HG02938 (cell line): ENCODE data around the gene RUFY1.
A peak's percentile ranks its signal among the peaks of the same experiment; 100 is the strongest.
"Not testable (repeated sequence)": the region's sequence is repeated elsewhere in the genome, so short reads cannot be mapped to it uniquely, and the experiment has no call there.

ENCODE experiments used
- ATAC-seq: cut with Tn5 transposase; IDR thresholded peaks from one replicate; pipeline ENCODE4 v1.9.1; 2021; ENCODE audit warnings: mild to moderate bottlenecking, moderate library complexity; ENCODE audit not compliant: unreplicated experiment

RUFY1 gene

DNA sequence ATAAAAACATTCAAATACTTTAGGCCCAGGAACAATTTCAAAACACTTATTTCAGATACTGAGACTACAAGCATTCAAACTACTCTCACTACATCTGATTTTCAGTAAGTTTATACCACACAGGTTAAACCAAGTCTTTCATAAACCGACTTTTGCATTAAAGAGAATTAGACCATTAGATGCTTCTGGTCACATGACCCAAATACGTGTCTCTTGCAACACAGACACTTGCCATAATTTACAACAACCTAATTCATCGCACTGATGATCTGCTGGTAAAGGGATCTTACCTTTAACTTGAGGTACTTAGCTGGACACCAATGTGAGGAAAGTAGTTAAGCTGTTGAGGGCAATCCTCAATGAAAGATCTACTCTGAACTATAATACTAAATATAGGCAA is 69.9 kb downstream of the RUFY1 start:
- no peak for ATAC-seq

DNA sequence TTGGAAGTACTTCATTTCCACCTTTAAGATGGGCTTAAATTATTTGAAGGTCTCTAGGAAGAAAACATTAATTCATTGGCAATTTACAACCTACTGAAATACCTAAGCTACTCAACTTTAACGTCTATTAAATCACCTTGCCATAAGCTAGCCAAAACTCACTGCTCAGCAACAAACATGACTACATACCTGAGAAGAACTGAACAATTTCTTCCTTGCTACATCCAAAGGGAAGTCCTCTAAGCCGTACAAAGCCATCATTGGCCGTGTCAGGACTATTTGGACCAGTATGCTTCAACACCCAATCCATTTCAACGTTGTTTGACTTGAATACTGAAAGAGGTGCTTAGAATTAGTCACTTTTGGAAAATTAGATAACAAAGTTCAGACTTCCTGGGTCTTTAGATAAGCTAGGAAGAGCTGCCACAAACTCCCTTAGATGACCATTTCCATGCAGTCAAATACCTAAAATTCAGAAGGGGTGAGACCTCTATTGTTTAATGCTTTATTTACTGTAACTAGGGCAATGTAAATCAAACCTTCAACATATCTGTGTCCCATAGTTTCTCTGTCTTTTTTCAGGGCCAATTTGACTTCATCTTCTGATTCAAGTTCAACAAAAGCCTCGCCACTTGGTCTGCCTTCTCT is 70.5 kb downstream of the RUFY1 start:
- no peak for ATAC-seq

GRCh38 chr5:179621551-179622214 is 71.3 kb downstream of the RUFY1 start:
- ATAC-seq: no peak

DNA sequence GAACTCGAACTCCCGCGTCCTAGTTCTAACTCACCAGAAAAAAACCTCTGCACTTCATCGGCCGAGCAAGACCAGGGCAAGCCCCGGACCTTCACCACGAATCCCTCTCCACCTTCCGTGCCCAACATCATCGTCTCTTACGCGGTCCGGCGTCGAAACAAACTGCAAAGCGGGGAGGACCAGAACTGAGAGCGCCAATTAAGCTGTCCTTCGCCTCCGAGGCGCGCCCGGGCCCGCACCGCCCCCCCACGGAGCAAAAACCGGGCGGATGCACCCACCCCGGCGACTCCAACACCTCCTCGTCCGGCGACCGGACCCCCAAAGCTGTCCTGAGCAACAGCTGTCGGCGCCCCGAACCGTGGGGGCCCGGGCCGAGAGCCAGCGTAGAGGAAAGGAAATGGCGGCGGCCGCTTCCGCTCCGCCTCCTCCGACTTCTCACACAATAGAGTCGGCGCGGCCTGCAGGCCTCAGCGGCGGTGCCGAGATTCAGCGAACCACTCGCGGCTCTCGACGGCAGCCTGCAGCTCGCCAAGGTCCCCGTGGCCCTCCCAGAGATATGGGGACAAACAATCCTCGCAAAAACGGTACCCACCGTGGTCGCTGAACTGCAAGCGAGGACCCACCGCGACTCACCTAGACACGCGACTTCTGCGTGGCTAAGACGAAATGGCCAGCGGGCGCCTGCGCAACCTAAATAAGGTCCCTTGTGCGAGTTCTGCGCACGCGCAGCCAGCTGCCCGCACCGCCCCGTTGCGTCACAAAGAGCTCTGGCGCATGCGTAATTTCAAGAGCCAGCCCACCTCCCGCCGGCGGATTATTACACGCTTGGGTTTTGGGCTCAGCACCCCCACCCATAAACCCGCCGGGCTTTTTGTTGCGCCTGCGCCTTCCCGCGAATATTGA is 72.9 kb downstream of the RUFY1 start, which contains the start of gene HNRNPH1:
TSS of gene HNRNPH1 (minus strand) at position 669 of the 903 bp plus-strand sequence. CDS start at position 131, 538 bp downstream.
- peak; percentile 74 for ATAC-seq

GRCh38 chr5:179623906-179624741 is 73.8 kb downstream of the RUFY1 start:
- peak; percentile 6 for ATAC-seq

GRCh38 chr5:179624841-179625271 is 74.5 kb downstream of the RUFY1 start:
- no peak for ATAC-seq

GRCh38 chr5:179633501-179634369 is 83.4 kb downstream of the RUFY1 start:
- peak; percentile 49 for ATAC-seq

- ATAC-seq: peak; percentile 89
Observed at GRCh38 chr5:179634370-179635172, 84.2 kb downstream of the RUFY1 start.

- ATAC-seq: not testable (repeated sequence)
Observed at GRCh38 chr5:179639296-179639695, 88.9 kb downstream of the RUFY1 start.

- ATAC-seq: not testable (repeated sequence)
Observed at GRCh38 chr5:179641745-179642144, 91.4 kb downstream of the RUFY1 start.

- ATAC-seq: not testable (repeated sequence)
Observed at GRCh38 chr5:179642626-179643025, 92.3 kb downstream of the RUFY1 start.

DNA sequence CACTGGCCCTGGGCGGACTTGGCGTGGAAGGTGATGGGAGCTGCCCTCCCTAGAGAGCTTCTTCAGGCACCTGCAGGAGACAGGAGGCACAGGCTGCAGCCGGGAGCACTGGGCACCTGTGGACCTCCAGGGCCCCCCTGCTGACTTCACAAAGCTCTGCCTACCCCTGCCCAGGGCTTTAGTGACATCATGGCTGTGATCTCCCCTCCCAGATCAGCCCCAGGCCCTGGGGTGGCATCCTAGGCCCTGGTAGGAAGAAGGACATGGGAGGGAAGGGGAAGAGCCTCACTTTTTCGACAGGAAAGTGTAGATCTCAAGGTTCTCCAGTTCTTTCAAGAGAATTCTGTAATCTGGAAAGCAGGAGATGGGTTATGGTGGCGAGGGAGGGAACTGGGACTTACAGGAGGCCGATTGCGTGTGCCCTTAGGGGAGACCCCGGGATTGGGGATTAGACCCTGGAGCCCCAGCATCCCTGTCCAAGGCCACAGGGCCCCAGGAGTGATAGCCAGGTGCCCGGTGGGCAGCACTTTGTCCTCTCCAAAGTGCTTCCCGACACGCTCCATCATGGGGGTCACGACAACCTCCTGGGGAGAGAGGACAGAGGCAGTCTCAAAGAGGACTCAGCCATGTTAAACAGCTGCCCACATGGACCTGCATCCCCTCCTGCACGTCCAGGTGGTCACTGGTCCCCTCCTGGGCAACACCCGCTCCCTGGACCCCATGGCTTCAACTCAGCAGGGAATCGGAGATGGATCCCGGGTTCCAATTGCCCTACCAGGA is 93.0 kb downstream of the RUFY1 start:
- not testable (repeated sequence) for ATAC-seq

DNA sequence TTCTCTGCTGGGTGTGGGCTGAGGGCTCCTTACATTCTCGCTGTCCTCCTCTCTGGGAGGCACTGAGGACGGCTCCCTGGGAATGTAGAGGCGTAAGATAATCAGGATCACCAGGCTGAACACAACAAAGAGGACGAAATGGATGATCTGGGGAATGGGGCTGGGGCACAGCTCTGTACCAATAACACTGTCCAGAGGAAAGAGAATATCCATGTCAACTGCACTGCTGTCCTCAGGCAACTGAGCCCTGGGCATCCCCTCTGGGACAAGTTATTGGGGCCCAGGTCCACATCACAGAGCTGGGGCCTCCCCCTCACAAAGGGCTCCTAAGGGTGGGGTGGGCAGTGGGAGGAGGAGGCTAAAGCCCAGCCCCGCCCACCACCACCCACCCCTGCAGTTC is 94.4 kb downstream of the RUFY1 start:
- ATAC-seq: not testable (repeated sequence)

DNA sequence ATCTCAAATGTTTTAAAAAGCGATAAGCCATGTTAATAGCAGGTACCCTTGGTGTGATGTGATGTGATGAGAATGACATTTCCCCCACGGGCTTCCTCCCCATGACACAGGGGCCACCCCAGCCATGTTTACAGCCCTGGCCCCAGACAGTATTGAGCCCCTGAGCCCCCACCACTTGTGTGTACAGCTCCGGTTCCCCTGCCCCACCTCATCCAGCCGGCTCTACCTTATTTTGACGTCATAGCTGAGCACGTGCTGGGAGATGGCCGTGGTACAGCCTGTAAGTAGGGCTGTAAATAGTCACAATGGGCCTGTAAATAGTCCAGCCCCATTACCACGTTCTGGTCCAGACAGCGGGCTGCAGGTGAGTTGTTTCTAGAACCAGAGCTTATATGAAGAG is 98.1 kb downstream of the RUFY1 start:
- no peak for ATAC-seq

- ATAC-seq: not testable (repeated sequence)
Observed at GRCh38 chr5:179649166-179649703, 98.9 kb downstream of the RUFY1 start.

DNA sequence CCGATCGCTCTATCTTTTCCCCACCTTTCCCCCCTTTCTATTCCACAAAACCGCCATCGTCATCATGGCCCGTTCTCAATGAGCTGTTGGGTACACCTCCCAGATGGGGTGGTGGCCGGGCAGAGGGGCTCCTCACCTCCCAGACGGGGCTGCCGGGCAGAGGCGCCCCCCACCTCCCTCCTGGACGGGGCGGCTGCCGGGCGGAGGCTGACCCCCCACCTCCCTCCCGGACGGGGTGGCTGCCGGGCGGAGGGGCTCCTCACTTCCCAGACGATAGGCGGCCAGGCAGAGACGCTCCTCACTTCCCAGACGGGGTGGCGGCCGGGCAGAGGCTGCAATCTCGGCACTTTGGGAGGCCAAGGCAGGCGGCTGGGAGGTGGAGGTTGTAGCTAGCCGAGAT is 99.9 kb downstream of the RUFY1 start:
- not testable (repeated sequence) for ATAC-seq

DNA sequence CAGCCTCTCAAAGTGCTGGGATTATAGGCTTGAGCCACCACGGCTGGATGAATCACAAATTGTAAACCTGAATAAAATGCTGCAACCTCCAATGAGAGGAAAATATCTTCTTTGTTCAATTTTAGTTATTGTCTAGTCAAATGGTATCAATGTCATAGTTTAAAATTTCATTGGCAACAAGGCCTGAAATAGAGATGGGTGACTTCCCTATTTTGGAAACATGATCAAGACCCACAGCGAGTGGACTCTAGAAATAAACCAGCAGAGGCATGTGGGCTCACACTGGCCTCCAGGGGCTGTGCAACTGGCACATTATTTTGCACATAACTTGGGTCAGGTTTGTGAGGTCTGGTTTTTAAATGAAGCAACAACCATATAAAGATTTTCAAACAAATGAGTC is 102.8 kb downstream of the RUFY1 start:
- not testable (repeated sequence) for ATAC-seq
